K562 (cell line): ENCODE results near the gene GUCA1A. TPM values are rescaled to one million over a fixed set of nuclear protein-coding genes. Genes with fewer than 3 reads are reported as not detected.

Source experiments
- BHLHE40 ChIP-seq: IDR thresholded peaks from 2 replicates; pipeline ENCODE4 v1.6.1; 2011; ENCODE audit warnings: low read length, improper control_type of control experiment
- FIP1L1 ChIP-seq: fragments of 200-400 bp; formaldehyde crosslinking; IDR thresholded peaks from 2 replicates; pipeline ENCODE4 v1.6.1; 2018; ENCODE audit warnings: mild to moderate bottlenecking, low read depth, low read length; ENCODE audit not compliant: poor library complexity, severe bottlenecking
- HDAC2 ChIP-seq: fragments of 450-650 bp; IDR thresholded peaks from 2 replicates; pipeline ENCODE4 v1.6.1; 2016; ENCODE audit warnings: mild to moderate bottlenecking
- HMG20B ChIP-seq: fragments of 250-450 bp; sonication (Bioruptor Pico); IDR thresholded peaks from 2 replicates; pipeline ENCODE4 v1.5.0; 2021; ENCODE audit warnings: mild to moderate bottlenecking
- KLF13 ChIP-seq: fragments of 450-650 bp; IDR thresholded peaks from 2 replicates; pipeline ENCODE4 v1.6.1; 2016; ENCODE audit warnings: missing genetic modification characterization, low read depth, mild to moderate bottlenecking, missing compliant biosample characterization, moderate library complexity, borderline replicate concordance
- MTA2 ChIP-seq: fragments of 450-650 bp; IDR thresholded peaks from 2 replicates; pipeline ENCODE4 v1.6.1; 2016; ENCODE audit warnings: low read depth
- PML ChIP-seq: IDR thresholded peaks from 2 replicates; pipeline ENCODE4 v1.6.1; 2012; ENCODE audit warnings: low read length, inconsistent platforms
- POLR2AphosphoS2 ChIP-seq: IDR thresholded peaks from 2 replicates; pipeline ENCODE4 v1.6.1; 2012; ENCODE audit warnings: low read length, improper control_type of control experiment
- RCOR1 ChIP-seq, 2 experiments: IDR thresholded peaks; 2 replicates each; pipeline ENCODE4 v1.6.1; 2012; ENCODE audit warnings: low read depth in 2 of 2, low read length in 2 of 2, borderline replicate concordance in 1 of 2, improper control_type of control experiment in 1 of 2
- SMARCE1 ChIP-seq: fragments of 450-650 bp; IDR thresholded peaks from 2 replicates; pipeline ENCODE4 v1.7.1; 2016; ENCODE audit warnings: mild to moderate bottlenecking
- SOX6 ChIP-seq: fragments of 450-650 bp; IDR thresholded peaks from 2 replicates; pipeline ENCODE4 v1.6.1; 2014; ENCODE audit warnings: mild to moderate bottlenecking
- TAL1 ChIP-seq: fragments of 450-650 bp; IDR thresholded peaks from 2 replicates; pipeline ENCODE4 v1.6.1; 2016; ENCODE audit warnings: mild to moderate bottlenecking
- TBL1XR1 ChIP-seq, 2 experiments: IDR thresholded peaks; 2 replicates each; pipeline ENCODE4 v1.6.1; 2012; ENCODE audit warnings: improper control_type of control experiment in 2 of 2, low read length in 2 of 2, mild to moderate bottlenecking in 1 of 2
- TRIM24 ChIP-seq, 2 experiments: fragments of 450-650 bp; IDR thresholded peaks; 2 replicates each; pipeline ENCODE4 v1.6.1; 2016
- YY1 ChIP-seq, 3 experiments: IDR thresholded peaks; 2 replicates each; pipeline ENCODE4 v1.6.1; 2011; ENCODE audit warnings: low read length in 2 of 3, mild to moderate bottlenecking in 2 of 3, moderate library complexity in 2 of 3, borderline replicate concordance in 1 of 3, control low read depth in 1 of 3, low read depth in 1 of 3; ENCODE audit not compliant: insufficient read depth in 3 of 3, insufficient replicate concordance in 2 of 3, control insufficient read depth in 1 of 3, insufficient read length in 1 of 3; ENCODE audit errors: extremely low read depth in 1 of 3
- ZBTB17 ChIP-seq: fragments of 450-650 bp; formaldehyde crosslinking; IDR thresholded peaks from 2 replicates; pipeline ENCODE4 v1.4.0; 2020; ENCODE audit warnings: mild to moderate bottlenecking
- ZBTB33 ChIP-seq: sonication (generic); formaldehyde crosslinking; IDR thresholded peaks from 2 replicates; pipeline ENCODE4 v1.8.1; 2023; ENCODE audit warnings: mild to moderate bottlenecking, missing genetic modification reagents
- ZNF197 ChIP-seq: fragments of 200-800 bp; sonication (Bioruptor generic); IDR thresholded peaks from 2 replicates; pipeline ENCODE4 v1.6.1; 2016; ENCODE audit warnings: low read depth, missing genetic modification characterization, missing compliant biosample characterization
- ZNF384 ChIP-seq: IDR thresholded peaks from 2 replicates; pipeline ENCODE4 v1.6.1; 2012; ENCODE audit warnings: low read depth, low read length, improper control_type of control experiment
- ZNF695 ChIP-seq: fragments of 450-650 bp; formaldehyde crosslinking; IDR thresholded peaks from 2 replicates; pipeline ENCODE4 v1.4.0; 2020; ENCODE audit warnings: mild to moderate bottlenecking, moderate library complexity
- ZNF766 ChIP-seq: fragments of 200-800 bp; sonication (Bioruptor generic); conservative IDR thresholded peaks from 2 replicates; pipeline ENCODE4 v1.6.1; 2016; ENCODE audit warnings: missing genetic modification characterization, missing compliant biosample characterization
- polyA plus RNA-seq, 8 experiments: library from polyadenylated mRNA; depleted of rRNA in 4 of 8; stranded (reverse) in 5 of 8; unstranded in 3 of 8; fragments of >200 nt; fragmentation: Nextera tagmentation in 2 of 8; fragmentation: Illumina TruSeq in 1 of 8; extraction: Ambion mirVana in 2 of 8; extraction: Trizol in 1 of 8; gene quantifications; 2 replicates each; pipeline versions ENCODE4 v1.2.1 to v1.2.3, GENCODE V29; 2011 to 2014; ENCODE audit warnings: inconsistent platforms in 1 of 8, missing spikeins in 1 of 8
- total RNA-seq, 7 experiments: library from RNA; depleted of rRNA in 6 of 7; stranded (reverse); fragments of >200 nt in 6 of 7; fragmentation: Illumina TruSeq in 2 of 7; extraction: Trizol in 2 of 7; gene quantifications; 2 replicates each; pipeline versions ENCODE4 v1.2.1 to v1.2.3, GENCODE V29; 2011 to 2021; ENCODE audit warnings: low replicate concordance in 1 of 7
- TF ChIP-seq, protein P1 (sequence below): fragments of 450-650 bp; IDR thresholded peaks from 2 replicates; pipeline ENCODE4 v1.6.1; 2016; ENCODE audit warnings: borderline replicate concordance

The GUCA1A gene
- total and polyA plus RNA-seq, 9 of the 15 experiments (the other 6 are each of a cell fraction or from before 2014, with no cell fraction given) = not detected

DNA sequence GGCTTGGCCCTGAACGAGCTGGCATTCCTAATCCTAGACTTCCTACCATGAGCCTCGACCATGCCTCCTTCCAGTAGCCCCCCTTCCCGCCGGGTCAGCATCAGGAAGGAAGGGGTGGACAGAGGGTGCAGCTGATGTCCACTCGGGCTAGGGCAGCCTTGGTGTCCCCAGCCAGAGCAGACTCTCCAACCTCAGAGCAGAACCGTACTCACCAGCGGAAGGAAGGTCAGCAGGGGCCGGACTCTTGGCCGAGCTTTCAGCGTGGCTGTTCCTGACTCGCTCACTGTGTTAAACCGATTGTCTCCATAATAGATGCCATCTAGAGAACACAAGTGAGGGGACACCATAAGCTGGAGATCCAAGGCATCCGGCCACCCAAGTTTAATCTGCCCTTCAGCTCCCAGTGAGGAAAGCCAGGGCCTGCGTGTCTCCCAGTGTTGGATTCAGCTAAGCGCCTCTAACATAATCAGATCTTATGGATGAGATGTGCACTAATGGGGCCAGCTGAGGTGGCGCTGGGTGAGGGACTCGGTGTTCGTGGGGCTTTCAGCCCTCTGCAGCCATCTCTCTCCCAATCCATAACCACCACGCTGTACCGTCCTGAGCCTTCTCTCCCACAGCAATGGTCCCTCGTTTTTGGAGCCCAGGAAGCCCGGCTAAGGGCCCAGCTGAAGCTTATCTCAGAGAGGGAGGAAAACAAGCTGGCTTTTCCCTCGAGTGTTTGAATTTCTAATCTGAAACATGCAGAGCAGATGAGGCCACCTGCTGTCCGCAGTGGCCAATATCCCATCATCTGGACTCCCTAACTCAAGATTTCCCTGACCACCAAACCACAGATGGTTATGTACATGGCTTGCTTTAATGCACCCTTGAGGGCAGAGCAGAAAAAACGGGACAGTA, 44.5 kb upstream of the GUCA1A start (continued):
- TF ChIP-seq ZBTB33 (CRISPR knock-in tag) = 0 out of 2 replicates have a peak, but pooled peaks have one; percentile 10
- TF ChIP-seq ZNF384 = 0 out of 2 replicates have a peak, but pooled peaks have one; percentile 14
- peak; percentile 85 for TF ChIP-seq PML
- peak; percentile 90 for TF ChIP-seq HDAC2
- TF ChIP-seq ZNF695 (CRISPR knock-in tag) = no peak
- peak; percentile 65; the same call in 1 of the 2 replicates for TF ChIP-seq SOX6
- TF ChIP-seq BHLHE40 = peak; percentile 16; the same call in 1 of the 2 replicates
- TF ChIP-seq ZNF197 (CRISPR knock-in tag) = 0 out of 2 replicates have a peak, but pooled peaks have one; percentile 48
- no peak for TF ChIP-seq POLR2AphosphoS2
- peak in 1 of 3 experiments; percentile 7 for TF ChIP-seq YY1 (IDR thresholded peaks at IDR 0.05; ENCODE audit: borderline replicate concordance in 1 of 3, control insufficient read depth in 1 of 3, extremely low read depth in 1 of 3, insufficient read depth in 3 of 3, insufficient read length in 1 of 3, insufficient replicate concordance in 2 of 3, low read depth in 1 of 3, low read length in 2 of 3)
- TF ChIP-seq KLF13 (tag) = no peak
- TF ChIP-seq SMARCE1 = peak; percentile 37; the same call in 1 of the 2 replicates
- peak in 1 of 2 experiments; percentile 52; a peak in 1 of 4 replicates for TF ChIP-seq TBL1XR1 (IDR thresholded peaks at IDR 0.05; ENCODE audit: low read length in 2 of 2)
- TF ChIP-seq TAL1 = peak; percentile 84
- TF ChIP-seq TRIM24 (IDR thresholded peaks at IDR 0.05) = peak; percentile 46 to 50; a peak in 1 of 4 replicates
- no peak for TF ChIP-seq FIP1L1
- peak; percentile 44; the same call in 1 of the 2 replicates for TF ChIP-seq ZNF766
- TF ChIP-seq HMG20B (CRISPR knock-in tag) = no peak
- peak; percentile 48 to 94; a peak in 3 of 4 replicates for TF ChIP-seq RCOR1 (IDR thresholded peaks at IDR 0.05; ENCODE audit: borderline replicate concordance in 1 of 2, low read depth in 2 of 2, low read length in 2 of 2)
- peak; percentile 74 for TF ChIP-seq MTA2
- TF ChIP-seq, protein P1, sequence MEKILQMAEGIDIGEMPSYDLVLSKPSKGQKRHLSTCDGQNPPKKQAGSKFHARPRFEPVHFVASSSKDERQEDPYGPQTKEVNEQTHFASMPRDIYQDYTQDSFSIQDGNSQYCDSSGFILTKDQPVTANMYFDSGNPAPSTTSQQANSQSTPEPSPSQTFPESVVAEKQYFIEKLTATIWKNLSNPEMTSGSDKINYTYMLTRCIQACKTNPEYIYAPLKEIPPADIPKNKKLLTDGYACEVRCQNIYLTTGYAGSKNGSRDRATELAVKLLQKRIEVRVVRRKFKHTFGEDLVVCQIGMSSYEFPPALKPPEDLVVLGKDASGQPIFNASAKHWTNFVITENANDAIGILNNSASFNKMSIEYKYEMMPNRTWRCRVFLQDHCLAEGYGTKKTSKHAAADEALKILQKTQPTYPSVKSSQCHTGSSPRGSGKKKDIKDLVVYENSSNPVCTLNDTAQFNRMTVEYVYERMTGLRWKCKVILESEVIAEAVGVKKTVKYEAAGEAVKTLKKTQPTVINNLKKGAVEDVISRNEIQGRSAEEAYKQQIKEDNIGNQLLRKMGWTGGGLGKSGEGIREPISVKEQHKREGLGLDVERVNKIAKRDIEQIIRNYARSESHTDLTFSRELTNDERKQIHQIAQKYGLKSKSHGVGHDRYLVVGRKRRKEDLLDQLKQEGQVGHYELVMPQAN = no peak
- TF ChIP-seq ZBTB17 (CRISPR knock-in tag) = no peak
